Fibroblast of villous mesenchyme (primary cell): ENCODE measurements around the gene GRIN2A. TPM values are rescaled to one million over a fixed set of nuclear protein-coding genes. Genes with fewer than 3 reads are reported as not detected.
A peak's percentile ranks its signal among the peaks of the same experiment; 100 is the strongest.

Experiments
- DNase-seq: peaks from one replicate; pipeline ENCODE4 v3.0.0-alpha.2; 2010; ENCODE audit warnings: low read depth
- H3K4me3 ChIP-seq: 2 replicates; pipeline ENCODE4 v1.5.1; 2011; ENCODE audit warnings: low read depth, mild to moderate bottlenecking, low read length
- CTCF ChIP-seq: IDR thresholded peaks from 2 replicates; pipeline ENCODE4 v1.5.1; 2012; ENCODE audit warnings: low read depth, mild to moderate bottlenecking, low read length; ENCODE audit not compliant: insufficient read depth
- total RNA-seq: library from RNA; depleted of rRNA; stranded (reverse); fragments of >200 nt; gene quantifications from 2 replicates; pipeline ENCODE4 v1.2.3, GENCODE V29; 2012

Gene GRIN2A
- total RNA-seq, 1 donor, result 1.3 TPM

DNA sequence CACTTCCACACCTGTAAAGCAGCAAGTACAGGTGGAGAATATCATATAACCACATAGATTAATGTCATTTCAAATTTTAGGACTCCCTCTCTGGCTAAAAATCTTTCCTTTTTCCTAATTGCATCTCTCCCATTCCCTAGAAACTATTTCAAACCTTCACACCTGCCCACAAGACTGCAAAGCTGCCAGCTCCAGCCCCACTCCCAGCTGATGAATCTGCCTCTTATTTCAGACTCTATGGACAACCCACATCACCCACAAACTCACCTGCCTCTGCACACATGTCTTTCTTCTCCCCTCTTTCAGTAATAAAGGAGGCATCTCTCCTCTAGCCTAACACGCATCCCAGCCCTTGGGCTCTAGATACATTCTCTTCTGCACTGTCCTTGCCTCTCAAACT is 315.1 kb downstream of the GRIN2A start:
- DNase-seq, result no peak
- TF ChIP-seq CTCF, result no peak

GRCh38 chr16:9864461-9864860 is 317.8 kb downstream of the GRIN2A start:
- TF ChIP-seq CTCF, result no peak
- H3K4me3 ChIP-seq, result no peak overlapping the region
- no peak for DNase-seq

More for the DNA sequence above, 315.1 kb downstream of the GRIN2A start:
- no peak overlapping the region for H3K4me3 ChIP-seq

DNA sequence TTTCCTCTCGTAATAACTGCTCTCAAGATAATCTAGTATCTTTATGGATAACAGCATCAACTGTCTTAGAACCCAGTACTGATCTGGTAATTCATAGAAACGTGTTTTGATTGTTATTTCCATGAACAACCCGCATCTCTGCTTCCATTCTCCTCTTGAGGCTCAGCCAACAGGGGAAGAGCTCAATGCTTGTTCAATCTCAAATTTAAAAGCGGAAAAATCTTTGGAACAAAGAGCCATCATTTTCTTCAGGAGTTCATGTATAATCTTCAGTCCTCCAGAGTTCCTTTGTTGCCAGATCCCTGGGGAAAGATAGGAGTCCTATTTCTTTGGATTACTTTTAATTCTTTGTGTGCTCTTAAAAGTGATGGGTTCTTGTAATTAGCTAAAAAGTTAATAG is 319.9 kb downstream of the GRIN2A start:
- DNase-seq, result no peak
- TF ChIP-seq CTCF, result no peak
- no peak overlapping the region for H3K4me3 ChIP-seq

DNA sequence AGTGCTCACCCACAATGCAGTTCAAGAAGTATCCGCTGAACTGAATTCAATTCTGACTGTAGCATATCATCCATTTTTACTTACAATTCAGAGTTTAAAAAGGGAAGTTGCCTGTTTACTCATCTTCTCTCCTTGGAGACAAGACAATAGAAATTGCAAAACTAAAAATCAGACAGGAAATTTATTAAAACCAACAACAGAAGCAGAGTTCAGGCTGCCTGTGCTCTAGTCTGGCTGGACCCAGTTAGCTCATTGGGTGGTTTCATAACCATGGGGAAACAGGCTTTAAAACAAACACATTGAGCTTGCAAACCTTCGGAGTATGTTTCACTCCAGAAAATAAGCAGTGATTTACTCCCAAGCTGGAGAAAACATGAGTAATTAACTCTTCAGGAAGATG is 321.4 kb downstream of the GRIN2A start:
- no peak for TF ChIP-seq CTCF
- no peak for DNase-seq
- no peak overlapping the region for H3K4me3 ChIP-seq

GRCh38 chr16:9859701-9860327 is 322.4 kb downstream of the GRIN2A start:
- DNase-seq, result no peak
- H3K4me3 ChIP-seq, result no peak overlapping the region
- TF ChIP-seq CTCF, result no peak

- no peak overlapping the region for H3K4me3 ChIP-seq
- no peak for TF ChIP-seq CTCF
- DNase-seq, result peak; percentile 10
Measured at GRCh38 chr16:9854675-9855074, 327.6 kb downstream of the GRIN2A start.

- TF ChIP-seq CTCF, result no peak
- no peak overlapping the region for H3K4me3 ChIP-seq
- no peak for DNase-seq
Measured at GRCh38 chr16:9852003-9852402, 330.2 kb downstream of the GRIN2A start.
